K562 (cell line): Measurements from ENCODE around the gene WNK1. TPM values are rescaled to one million over a fixed set of nuclear protein-coding genes. Genes with fewer than 3 reads are reported as not detected.

ENCODE experiments used
- BHLHE40 ChIP-seq: IDR thresholded peaks from 2 replicates; pipeline ENCODE4 v1.6.1; 2011; ENCODE audit warnings: low read length, improper control_type of control experiment
- E2F5 ChIP-seq: sonication (generic); formaldehyde crosslinking; IDR thresholded peaks from 2 replicates; pipeline ENCODE4 v1.8.0; 2022; ENCODE audit warnings: mild to moderate bottlenecking, missing genetic modification reagents
- E2F6 ChIP-seq, 2 experiments: IDR thresholded peaks; 2 replicates each; pipeline ENCODE4 v1.6.1; 2011; ENCODE audit warnings: borderline replicate concordance in 1 of 2, control low read depth in 1 of 2, low read depth in 1 of 2, low read length in 1 of 2, mild to moderate bottlenecking in 1 of 2, mixed read lengths in 1 of 2, moderate library complexity in 1 of 2; ENCODE audit not compliant: insufficient read depth in 1 of 2, insufficient read length in 1 of 2, poor library complexity in 1 of 2, severe bottlenecking in 1 of 2; ENCODE audit errors: extremely low read depth in 1 of 2
- ELF1 ChIP-seq: fragments of 200-800 bp; sonication (Bioruptor generic); IDR thresholded peaks from 2 replicates; pipeline ENCODE4 v1.6.1; 2016; ENCODE audit warnings: missing genetic modification characterization, missing compliant biosample characterization
- EWSR1 ChIP-seq: fragments of 450-650 bp; IDR thresholded peaks from 2 replicates; pipeline ENCODE4 v1.6.1; 2018; ENCODE audit warnings: borderline replicate concordance, mild to moderate bottlenecking, low read depth, moderate library complexity; ENCODE audit not compliant: partially characterized antibody
- HDAC6 ChIP-seq: IDR thresholded peaks from 2 replicates; pipeline ENCODE4 v1.6.1; 2012; ENCODE audit warnings: low read depth, mild to moderate bottlenecking, control low read depth, inconsistent platforms, low read length, moderate library complexity
- HMGXB4 ChIP-seq: sonication (generic); formaldehyde crosslinking; IDR thresholded peaks from 2 replicates; pipeline ENCODE4 v1.8.1; 2023; ENCODE audit warnings: mild to moderate bottlenecking, missing genetic modification reagents
- MLX ChIP-seq, 2 experiments: fragments of 450-650 bp in 1 of 2; sonication (generic) in 1 of 2; formaldehyde crosslinking; conservative IDR thresholded peaks; 2 replicates each; pipeline versions ENCODE4 v1.4.0 to v1.8.1; 2020 to 2022; ENCODE audit warnings: mild to moderate bottlenecking in 1 of 2, missing genetic modification reagents in 1 of 2
- MTA3 ChIP-seq: fragments of 450-650 bp; formaldehyde crosslinking; IDR thresholded peaks from 2 replicates; pipeline ENCODE4 v1.6.1; 2017; ENCODE audit warnings: mild to moderate bottlenecking, borderline replicate concordance
- NFYB ChIP-seq: IDR thresholded peaks from 2 replicates; pipeline ENCODE4 v1.6.1; 2011; ENCODE audit warnings: mild to moderate bottlenecking, moderate library complexity; ENCODE audit not compliant: insufficient read length; ENCODE audit errors: extremely low read depth
- NR4A1 ChIP-seq, 2 experiments: fragments of 250-450 bp in 1 of 2; fragments of 450-650 bp in 1 of 2; sonication (Bioruptor Pico) in 1 of 2; IDR thresholded peaks; 2 replicates each; pipeline versions ENCODE4 v1.4.0 to v1.6.1; 2016 to 2020; ENCODE audit warnings: mild to moderate bottlenecking in 2 of 2, missing compliant biosample characterization in 1 of 2, missing genetic modification characterization in 1 of 2, moderate library complexity in 1 of 2
- PREB ChIP-seq: sonication (generic); formaldehyde crosslinking; IDR thresholded peaks from 2 replicates; pipeline ENCODE4 v1.8.1; 2023; ENCODE audit warnings: mild to moderate bottlenecking, missing genetic modification reagents
- TSHZ1 ChIP-seq: fragments of 250-450 bp; sonication (Bioruptor Pico); IDR thresholded peaks from 2 replicates; pipeline ENCODE4 v1.4.0; 2020; ENCODE audit warnings: mild to moderate bottlenecking, moderate library complexity
- ZNF143 ChIP-seq: sonication (generic); formaldehyde crosslinking; IDR thresholded peaks from 2 replicates; pipeline ENCODE4 v1.9.0; 2022; ENCODE audit warnings: mild to moderate bottlenecking, missing genetic modification reagents
- ZNF431 ChIP-seq: sonication (generic); formaldehyde crosslinking; IDR thresholded peaks from 2 replicates; pipeline ENCODE4 v1.8.0; 2022; ENCODE audit warnings: mild to moderate bottlenecking, missing genetic modification reagents
- ZNF57 ChIP-seq: fragments of 450-650 bp; formaldehyde crosslinking; IDR thresholded peaks from 2 replicates; pipeline ENCODE4 v1.4.0; 2020; ENCODE audit warnings: mild to moderate bottlenecking, moderate library complexity
- polyA plus RNA-seq, 8 experiments: library from polyadenylated mRNA; depleted of rRNA in 4 of 8; stranded (reverse) in 5 of 8; unstranded in 3 of 8; fragments of >200 nt; fragmentation: Nextera tagmentation in 2 of 8; fragmentation: Illumina TruSeq in 1 of 8; extraction: Ambion mirVana in 2 of 8; extraction: Trizol in 1 of 8; gene quantifications; 2 replicates each; pipeline versions ENCODE4 v1.2.1 to v1.2.3, GENCODE V29; 2011 to 2014; ENCODE audit warnings: inconsistent platforms in 1 of 8, missing spikeins in 1 of 8
- total RNA-seq, 7 experiments: library from RNA; depleted of rRNA in 6 of 7; stranded (reverse); fragments of >200 nt in 6 of 7; fragmentation: Illumina TruSeq in 2 of 7; extraction: Trizol in 2 of 7; gene quantifications; 2 replicates each; pipeline versions ENCODE4 v1.2.1 to v1.2.3, GENCODE V29; 2011 to 2021; ENCODE audit warnings: low replicate concordance in 1 of 7

Gene WNK1
- total and polyA plus RNA-seq, 9 of the 15 experiments (the other 6 are each of a cell fraction or from before 2014, with no cell fraction given), result 4.3 to 73.9 (median 31.0) TPM

GRCh38 chr12:949453-950191 lies 197.2 kb downstream of the WNK1 start, which contains the start of gene RAD52 (continued):
- TF ChIP-seq TSHZ1 (CRISPR knock-in tag) (no peak), MLX (CRISPR knock-in tag; conservative IDR thresholded peaks at IDR 0.05) (no peak), ELF1 (tag) (no peak), E2F6 (IDR thresholded peaks at IDR 0.05; ENCODE audit: borderline replicate concordance in 1 of 2, extremely low read depth in 1 of 2, insufficient read depth in 1 of 2, insufficient read length in 1 of 2, low read depth in 1 of 2, low read length in 1 of 2, poor library complexity in 1 of 2, severe bottlenecking in 1 of 2) (peak in 1 of 2 experiments; percentile 78), HMGXB4 (CRISPR knock-in tag) (no peak), HDAC6 (no peak), ZNF143 (CRISPR knock-in tag) (peak; percentile 82), NR4A1 (CRISPR knock-in tag; IDR thresholded peaks at IDR 0.05) (no peak), NR4A1 (tag; IDR thresholded peaks at IDR 0.05) (no peak), ZNF431 (CRISPR knock-in tag) (no peak), MTA3 (peak; percentile 73; the same call in 1 of the 2 replicates), E2F5 (no peak), PREB (CRISPR knock-in tag) (no peak), NFYB (no peak), ZNF57 (CRISPR knock-in tag) (no peak), EWSR1 (no peak), BHLHE40 (no peak)
